RCC 7860 (cell line): ENCODE measurements around the gene CACNB1.

Experiments
- DNase-seq: peaks from one replicate; pipeline ENCODE4 v3.0.0-alpha.2; 2015; ENCODE audit warnings: low spot score
- FAIRE-seq: peaks from 2 replicates; lab custom pipeline; 2012; peaks lifted over from hg19 to GRCh38; lab: Jason Lieb, UNC

Gene CACNB1

GRCh38 chr17:39204245-39204644, 6.8 kb upstream of the CACNB1 start:
- DNase-seq (no peak), FAIRE-seq (no peak)

GRCh38 chr17:39200957-39201510, 3.6 kb upstream of the CACNB1 start:
- FAIRE-seq = no peak
- DNase-seq = no peak

GRCh38 chr17:39200070-39200879, 2.8 kb upstream of the CACNB1 start, which contains the start of gene RPL19:
RPL19 (plus strand) TSS chr17:39200283; CDS start chr17:39200345, 62 bp downstream.
- DNase-seq (peak; percentile 10), FAIRE-seq (no peak)

- peak; percentile 76 for FAIRE-seq
These were observed 2.3 kb upstream of the CACNB1 start for GRCh38 chr17:39199820-39200069.

GRCh38 chr17:39198186-39198566, 707 bp upstream of the CACNB1 start:
- FAIRE-seq = no peak
- no peak for DNase-seq

More at GRCh38 chr17:39199820-39200069, 2.3 kb upstream of the CACNB1 start:
- DNase-seq = peak; percentile 89

GRCh38 chr17:39196808-39197291, 619 bp downstream of the CACNB1 start:
- FAIRE-seq (no peak), DNase-seq (peak; percentile 36)

GRCh38 chr17:39196241-39196807, 1.1 kb downstream of the CACNB1 start:
- no peak for DNase-seq
- FAIRE-seq = no peak

GRCh38 chr17:39195568-39196160, 1.8 kb downstream of the CACNB1 start:
- FAIRE-seq (no peak), DNase-seq (no peak)

GRCh38 chr17:39194985-39195524, 2.4 kb downstream of the CACNB1 start:
- DNase-seq (no peak), FAIRE-seq (no peak)

GRCh38 chr17:39194089-39194984, 3.1 kb downstream of the CACNB1 start:
- no peak for DNase-seq
- FAIRE-seq = no peak

- FAIRE-seq = no peak
- DNase-seq = no peak
These were observed 4.1 kb downstream of the CACNB1 start for GRCh38 chr17:39193346-39193745.

GRCh38 chr17:39192901-39193300, 4.6 kb downstream of the CACNB1 start:
- no peak for FAIRE-seq

GRCh38 chr17:39191750-39192510, 5.5 kb downstream of the CACNB1 start:
- no peak for DNase-seq
- no peak for FAIRE-seq

More at GRCh38 chr17:39192901-39193300, 4.6 kb downstream of the CACNB1 start:
- no peak for DNase-seq

- DNase-seq (peak; percentile 19), FAIRE-seq (no peak)
These were observed 10.2 kb downstream of the CACNB1 start for GRCh38 chr17:39187152-39187830.

GRCh38 chr17:39186481-39187002, 10.9 kb downstream of the CACNB1 start:
- no peak for FAIRE-seq
- no peak for DNase-seq

- FAIRE-seq (no peak), DNase-seq (no peak)
These were observed 13.7 kb downstream of the CACNB1 start for GRCh38 chr17:39183720-39184119.

GRCh38 chr17:39183045-39183444, 14.4 kb downstream of the CACNB1 start:
- DNase-seq = no peak
- FAIRE-seq = no peak

- no peak for DNase-seq
- FAIRE-seq = no peak
These were observed 16.2 kb downstream of the CACNB1 start for GRCh38 chr17:39181303-39181702.

- FAIRE-seq (no peak), DNase-seq (no peak)
These were observed 18.9 kb downstream of the CACNB1 start for GRCh38 chr17:39178536-39178935.
